HG02588 (cell line): ENCODE measurements around the gene ERBB4.

ENCODE experiments used
- ATAC-seq: cut with Tn5 transposase; IDR thresholded peaks from one replicate; pipeline ENCODE4 v1.9.1; 2021; ENCODE audit warnings: mild to moderate bottlenecking, moderate library complexity; ENCODE audit not compliant: unreplicated experiment

ERBB4 gene

DNA sequence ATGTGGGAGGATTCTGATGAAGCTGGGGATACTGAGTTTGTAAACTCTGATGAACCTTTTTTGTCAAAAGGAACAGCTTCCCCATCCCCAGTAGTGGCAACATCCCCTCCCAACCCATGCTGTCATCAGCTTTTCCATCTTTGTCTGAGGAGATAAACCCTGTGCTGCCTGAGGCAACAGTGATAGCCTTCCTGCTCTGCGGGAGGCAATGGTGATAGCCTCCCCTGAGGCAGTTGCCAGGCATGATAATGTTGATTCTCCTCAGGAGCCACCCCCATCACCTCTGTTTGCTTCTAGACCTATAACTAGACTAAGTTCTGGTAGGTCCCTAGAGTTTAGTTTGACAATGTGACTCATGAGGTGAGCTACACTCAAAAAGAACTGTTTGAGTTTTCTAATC, 97.5 kb downstream of the ERBB4 start:
- ATAC-seq: no peak

DNA sequence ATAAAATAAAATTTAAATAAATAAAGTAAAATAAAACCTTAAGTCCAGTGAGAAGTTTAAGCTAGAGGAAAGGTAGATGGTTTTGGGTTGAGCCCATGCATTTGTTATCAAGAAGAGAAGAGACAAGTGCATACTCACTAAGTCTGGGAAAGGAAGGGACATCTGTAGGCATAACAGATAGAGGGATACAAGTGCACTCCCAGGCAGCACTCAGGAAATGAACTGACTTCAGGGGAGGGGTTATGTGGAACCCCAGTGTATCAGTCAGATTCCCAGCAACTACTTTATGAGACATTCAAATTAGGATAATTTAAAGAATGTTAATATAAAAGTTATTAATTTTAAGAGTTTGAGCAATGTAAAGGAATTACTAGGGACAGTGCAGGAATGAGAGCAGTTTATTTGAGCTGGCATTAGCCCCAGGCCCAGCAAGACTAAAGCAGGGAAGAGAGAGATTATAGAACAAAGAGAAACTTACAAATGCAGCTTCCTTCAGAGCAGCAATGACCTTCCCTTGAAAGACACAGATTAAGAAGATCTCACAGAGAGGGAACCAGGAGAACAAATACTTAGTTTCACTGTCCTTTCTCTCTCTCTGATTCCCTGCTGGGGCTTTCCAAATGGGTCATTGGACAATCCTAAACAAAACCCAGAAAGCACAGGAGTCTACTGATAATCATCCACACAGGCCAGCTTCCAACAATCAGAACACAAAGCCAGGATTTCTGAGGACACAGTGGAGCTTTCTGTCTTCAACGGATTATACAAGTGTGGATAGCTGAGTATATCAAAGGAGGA, 109.7 kb downstream of the ERBB4 start:
- ATAC-seq: no peak

DNA sequence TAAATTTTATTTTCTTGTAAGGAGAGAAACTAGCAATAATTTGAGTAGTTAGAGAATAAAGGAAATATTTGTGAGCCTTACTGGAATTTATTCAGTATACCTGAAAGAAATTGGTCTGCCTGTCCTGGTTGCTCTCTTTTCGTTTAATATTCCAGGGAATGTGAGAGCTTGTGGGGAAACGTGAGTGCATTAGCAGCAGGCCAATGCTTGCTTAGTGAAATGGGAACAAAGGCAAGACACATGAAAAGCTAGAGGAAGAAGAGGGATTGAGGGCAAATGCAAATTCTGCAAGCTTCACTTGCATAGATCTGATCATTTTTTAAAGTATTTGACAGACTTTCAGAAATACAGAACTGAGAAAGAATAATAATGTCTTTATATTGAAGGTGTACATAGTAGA, 111.0 kb downstream of the ERBB4 start:
- no peak for ATAC-seq

DNA sequence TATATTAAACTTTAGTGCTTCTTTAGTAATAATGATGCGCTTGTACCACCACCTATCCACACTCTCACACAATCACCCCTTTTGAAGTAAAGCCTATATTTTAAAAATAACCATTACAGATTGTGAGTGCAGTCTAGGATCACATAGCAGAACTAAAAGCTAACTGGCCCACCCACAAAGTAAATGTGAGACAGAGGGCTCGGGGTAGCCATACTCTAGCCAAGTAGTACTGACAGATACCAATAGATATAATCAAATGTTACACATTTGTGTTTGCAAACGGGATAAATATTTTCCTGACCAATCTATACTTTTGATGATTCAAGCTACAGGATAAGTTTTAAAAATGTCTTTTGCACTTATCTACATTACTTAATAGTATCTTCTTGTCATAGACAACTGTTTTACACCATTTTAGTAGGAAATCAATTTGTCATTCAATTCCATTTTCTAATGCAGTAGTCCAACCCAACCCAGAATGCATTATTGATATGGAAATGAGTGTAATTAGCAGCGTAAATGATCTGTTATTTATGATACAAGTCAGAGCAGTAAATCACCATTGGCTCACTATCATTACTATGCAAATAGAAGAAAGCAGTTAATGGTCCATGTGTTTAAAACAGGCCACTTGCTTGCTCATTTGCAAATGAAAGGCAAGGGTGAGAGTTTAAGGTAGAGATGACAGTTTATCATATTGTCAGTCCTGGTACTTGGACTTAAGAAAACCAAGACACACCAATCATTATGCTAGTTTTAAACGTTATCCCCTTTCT, 111.8 kb downstream of the ERBB4 start:
- ATAC-seq: no peak

DNA sequence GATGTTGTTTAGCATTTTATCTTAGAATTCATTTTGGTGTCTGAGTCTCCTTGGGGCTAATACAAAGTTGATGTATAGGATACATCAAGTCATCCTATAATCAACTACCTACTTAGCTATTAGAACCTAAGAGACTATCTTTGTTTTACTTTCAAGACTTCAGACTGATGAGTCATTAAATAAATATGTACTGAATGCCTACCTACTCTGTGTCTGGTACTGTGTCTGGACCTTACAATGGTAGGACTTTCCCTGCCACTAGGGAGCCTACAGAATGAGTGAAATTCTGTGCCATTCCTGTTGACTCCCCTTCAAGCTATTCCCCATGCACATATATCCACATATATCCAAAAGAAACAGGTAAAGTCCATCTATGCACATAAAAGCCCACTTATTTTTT, 114.5 kb downstream of the ERBB4 start:
- ATAC-seq: no peak

DNA sequence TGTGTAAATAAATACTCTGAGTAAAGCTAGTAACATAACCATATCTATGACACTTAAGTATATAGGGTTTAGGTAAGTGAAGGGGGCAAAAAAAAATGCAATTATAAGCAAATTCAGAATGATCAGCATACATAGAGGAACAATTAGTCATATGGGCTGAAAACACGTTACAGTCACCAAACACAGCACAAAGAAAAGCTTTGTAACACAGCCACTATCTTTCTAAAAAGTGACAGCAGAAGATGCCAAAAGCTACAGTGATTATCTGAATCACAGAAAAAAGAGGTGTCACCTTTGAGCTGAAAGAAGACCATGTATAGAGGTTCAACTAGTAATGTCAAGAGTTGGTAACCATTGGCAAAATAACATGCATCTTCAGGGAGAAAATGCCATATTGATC, 115.5 kb downstream of the ERBB4 start:
- no peak for ATAC-seq

DNA sequence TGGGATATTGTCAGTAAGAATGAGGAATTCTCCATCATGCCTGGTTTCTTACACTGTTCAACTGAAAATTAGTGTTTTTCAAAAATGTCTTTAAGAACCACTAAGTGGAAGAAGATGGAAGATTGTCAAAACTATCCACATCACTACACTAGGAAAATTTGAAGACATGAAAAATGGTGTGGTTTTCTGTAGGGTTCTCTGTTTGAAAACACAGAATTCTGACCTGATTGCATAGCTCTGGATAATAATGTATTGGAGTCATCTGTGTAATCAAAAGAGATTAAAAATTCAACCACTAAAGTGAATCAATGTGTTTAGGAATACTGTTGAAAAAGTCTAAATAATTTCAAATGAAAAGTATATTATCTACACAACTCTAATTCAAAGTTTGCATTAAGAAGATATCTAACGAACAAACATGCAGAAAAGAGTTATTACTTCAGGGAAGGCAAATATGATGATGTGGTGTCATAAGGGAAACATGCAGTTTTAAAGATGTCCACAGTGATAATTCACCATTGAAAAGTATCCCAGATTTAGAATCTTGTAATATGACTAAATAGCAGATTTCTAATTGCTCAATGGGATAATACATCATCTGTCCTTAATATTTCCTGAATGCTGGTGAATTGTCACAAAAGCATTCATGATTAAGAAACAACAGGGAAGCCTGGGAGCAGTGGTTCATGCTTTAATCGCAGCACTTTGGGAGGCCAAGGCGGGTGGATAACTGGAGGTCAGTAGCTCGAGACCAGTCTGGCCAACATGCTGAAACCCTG, 116.9 kb downstream of the ERBB4 start:
- no peak for ATAC-seq

DNA sequence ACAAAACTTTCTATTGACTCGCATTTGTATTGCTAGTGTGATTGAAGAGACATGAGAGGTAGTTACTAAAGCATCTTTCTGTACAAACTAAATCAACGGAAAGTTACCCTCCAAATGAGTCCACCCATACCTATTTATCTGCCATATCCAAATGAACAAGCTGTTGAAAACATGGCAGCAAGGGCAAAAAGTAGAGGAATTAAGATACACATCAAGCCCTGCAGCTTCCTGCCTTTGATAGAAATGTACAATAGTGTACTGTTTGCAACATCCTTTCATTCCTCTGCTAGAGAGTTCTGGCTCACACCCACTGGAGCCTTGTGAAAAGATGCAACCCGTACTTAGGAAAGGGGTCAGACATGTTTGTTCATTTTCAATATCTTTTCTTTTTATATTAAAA, 122.5 kb downstream of the ERBB4 start:
- ATAC-seq: no peak

DNA sequence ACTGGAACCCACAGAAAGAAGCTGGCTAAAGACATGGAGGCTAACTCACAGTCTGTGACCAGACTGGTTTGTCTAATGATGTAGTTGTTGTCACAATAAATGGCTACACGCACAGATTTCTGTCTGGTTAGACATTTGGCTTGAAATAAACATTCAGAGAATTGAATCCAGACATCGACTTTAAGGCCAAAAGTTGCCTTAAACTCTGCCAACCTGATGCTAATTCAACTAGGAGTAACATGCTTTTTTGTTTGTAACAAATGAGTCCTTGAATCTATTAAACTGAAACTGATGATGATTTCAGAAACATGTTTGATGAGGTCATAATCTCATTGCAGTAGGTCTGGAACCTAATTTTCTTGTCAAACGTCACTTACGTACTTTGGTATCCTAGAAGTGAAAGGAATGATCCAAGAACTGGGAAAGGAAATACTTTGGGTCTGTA, 123.8 kb downstream of the ERBB4 start:
- ATAC-seq: no peak

DNA sequence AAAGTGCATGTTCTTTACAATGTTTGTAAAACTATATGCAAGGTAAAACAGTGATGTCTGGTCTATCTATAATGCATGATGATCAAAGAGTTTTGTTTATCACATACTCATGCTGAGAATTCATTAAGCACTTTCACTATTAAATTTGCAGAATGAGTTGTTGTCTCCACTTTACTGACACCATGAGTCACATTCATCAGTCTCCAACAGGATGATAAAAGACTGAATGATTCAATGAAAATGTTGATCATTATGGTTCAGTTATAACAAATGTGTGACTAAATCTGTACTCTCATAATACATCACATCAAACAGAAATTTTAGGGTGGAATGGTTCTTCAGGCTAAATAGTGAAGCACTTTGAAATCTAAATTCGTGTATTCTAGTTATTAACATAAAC, 129.0 kb downstream of the ERBB4 start:
- ATAC-seq: no peak

DNA sequence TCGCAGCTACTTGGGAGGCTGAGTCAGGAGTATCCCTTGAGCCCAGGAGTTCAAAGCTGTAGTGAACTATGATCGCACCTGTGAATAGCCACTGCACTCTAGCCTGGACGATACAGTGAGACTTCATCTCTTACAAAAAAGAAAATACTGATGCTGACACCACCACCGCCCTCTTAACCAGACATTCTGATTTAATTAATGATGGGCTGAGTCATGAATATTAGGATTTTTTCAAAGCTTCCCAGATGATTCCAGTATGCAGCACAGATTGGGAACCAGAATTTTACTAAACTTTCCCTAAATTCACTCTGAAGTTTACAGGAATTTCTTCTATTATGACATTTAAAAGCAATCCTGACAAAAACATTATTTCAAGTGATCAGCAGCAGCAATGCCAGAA, 130.1 kb downstream of the ERBB4 start:
- no peak for ATAC-seq

DNA sequence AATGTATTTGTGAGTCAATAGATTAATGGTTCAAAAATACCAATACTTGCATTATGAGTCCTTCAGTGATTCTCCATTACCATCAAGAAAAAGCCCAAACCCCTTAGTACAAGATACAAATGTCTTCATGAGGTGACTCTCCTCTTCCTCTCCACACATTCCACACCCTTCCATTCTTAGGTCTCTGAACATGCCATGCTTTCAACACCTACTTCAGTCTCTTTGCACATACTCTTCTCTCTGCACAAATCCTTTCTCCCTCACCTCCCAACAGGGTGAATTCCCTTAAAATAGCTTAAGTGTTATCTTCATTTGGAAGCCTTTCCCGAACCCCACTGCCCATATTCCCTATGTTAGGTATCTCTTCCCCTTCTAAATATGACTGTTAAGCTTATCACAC, 131.9 kb downstream of the ERBB4 start:
- no peak for ATAC-seq

DNA sequence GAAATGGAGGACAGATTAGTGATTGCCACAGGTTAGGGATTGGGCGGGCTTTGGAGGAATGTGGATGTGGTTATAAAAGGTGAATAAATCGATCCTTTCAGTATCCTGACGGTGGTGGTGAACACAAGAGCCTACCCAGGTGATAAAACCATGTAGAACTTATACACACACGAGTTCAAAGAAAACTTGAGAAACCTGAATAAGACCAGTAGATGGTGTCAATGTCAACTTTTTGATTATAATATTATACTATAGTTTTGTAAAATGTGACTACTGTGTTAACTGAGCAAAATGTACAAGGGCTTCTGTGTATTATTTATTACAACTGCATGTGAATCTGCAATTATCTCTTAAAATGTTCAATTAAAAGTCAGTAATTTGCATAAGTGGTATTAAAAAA, 136.3 kb downstream of the ERBB4 start:
- no peak for ATAC-seq

DNA sequence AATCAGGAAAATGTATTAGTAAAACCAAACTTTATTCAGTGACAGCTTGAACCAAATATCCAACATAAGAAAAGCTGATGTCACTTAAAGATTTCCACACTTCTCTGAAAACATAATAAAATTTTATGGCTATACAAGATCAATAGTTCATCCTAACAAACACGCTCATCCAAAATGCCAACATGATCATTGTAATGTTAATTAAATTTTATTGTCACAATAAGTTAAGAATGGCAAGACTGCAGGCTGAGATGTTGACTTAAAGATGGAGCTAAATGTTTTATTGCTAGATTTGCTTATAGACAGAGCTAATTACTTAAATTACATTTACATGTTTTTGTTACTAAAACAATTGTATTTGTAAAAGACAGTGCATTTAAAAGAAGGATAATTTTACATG, 140.3 kb downstream of the ERBB4 start:
- ATAC-seq: no peak

DNA sequence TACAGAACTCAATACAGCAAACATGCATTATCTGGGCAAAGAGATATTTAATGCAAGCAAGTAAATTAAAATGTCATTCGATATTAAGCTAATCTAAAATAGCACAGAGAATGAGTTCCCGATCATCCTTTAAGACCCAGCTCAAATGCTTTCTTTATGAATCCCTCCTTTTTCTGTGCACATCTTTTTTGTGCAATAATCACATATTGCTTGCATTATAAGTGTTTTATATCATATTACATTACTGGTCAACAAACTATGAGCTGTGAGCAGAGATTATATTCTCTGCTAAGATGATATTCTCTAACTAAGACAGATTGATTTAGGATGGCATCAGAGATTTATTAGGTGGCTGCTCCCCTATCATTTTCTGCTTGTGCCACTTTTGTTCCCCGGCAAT, 146.1 kb downstream of the ERBB4 start:
- ATAC-seq: no peak

DNA sequence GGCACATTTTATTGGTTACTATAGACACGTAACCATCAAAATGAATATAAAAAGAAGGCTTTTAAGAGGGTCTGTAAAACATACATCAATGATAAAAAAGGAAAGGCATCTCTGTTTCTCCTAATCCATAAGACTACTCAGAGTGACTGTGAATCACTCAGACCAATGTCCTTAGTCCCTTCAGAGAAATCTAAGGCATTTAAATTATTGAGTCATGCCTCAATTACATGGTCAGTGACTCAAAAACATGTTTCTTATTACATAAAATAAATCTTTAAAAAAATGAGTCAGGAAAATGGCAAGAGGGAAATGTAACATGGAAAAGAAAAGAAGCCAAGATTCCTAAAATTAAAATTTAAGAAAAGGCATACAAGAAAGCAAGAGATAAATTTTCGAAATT, 146.6 kb downstream of the ERBB4 start:
- no peak for ATAC-seq

DNA sequence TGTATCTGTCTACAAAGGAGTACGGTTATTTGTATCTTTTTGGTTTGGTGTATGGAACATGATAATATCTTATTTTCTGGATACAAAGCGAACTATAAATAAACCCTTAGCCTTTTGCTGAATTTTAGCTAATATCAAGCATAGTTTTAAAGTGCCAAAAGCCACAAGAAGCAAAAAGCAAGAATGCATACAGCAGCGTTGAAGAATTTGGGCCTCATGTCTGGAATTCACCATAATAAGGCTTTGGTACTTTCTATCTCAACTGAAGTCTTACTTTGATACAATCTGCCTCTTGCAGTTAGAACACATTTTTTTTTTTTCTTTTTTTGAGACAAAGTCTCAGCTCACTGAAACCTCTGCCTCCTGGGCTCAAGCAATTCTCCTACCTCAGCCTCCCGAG, 151.5 kb downstream of the ERBB4 start:
- no peak for ATAC-seq

DNA sequence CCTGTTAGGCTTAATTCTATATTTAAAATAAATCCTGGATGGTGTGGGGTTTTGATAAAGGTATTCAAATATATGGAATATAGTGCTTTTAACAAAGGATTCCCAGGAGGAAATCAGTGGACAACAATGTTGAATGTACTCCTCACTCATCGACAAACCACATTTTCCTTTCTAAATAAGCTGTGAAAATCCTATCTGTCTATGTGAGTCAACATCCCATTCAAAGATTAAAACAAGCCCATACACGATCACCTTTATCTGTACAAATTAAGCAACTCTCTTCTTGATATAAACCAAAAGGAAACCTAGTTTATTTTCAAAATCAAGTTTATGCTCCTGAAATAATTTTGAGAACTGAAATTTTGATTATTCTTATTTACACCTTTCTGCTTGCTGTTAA, 153.4 kb downstream of the ERBB4 start:
- ATAC-seq: no peak

DNA sequence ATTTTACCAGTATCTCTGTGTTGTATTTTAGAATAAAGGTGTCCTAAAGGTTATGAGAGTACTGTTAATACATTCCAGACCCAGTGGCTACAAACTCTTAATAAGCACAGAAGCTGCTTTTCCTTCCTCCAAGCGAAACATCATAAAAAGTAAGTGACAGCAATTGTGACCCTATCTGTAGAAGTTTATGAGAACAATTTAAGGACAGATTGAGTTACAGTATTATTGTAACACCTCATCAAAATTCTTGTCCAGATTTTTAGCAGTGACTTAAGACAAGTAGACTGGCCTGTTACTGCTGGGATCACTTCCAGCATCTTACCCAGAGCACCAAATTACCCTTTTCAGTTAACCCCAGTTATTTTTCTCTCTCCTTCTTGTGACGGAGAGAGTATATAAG, 154.6 kb downstream of the ERBB4 start:
- no peak for ATAC-seq

DNA sequence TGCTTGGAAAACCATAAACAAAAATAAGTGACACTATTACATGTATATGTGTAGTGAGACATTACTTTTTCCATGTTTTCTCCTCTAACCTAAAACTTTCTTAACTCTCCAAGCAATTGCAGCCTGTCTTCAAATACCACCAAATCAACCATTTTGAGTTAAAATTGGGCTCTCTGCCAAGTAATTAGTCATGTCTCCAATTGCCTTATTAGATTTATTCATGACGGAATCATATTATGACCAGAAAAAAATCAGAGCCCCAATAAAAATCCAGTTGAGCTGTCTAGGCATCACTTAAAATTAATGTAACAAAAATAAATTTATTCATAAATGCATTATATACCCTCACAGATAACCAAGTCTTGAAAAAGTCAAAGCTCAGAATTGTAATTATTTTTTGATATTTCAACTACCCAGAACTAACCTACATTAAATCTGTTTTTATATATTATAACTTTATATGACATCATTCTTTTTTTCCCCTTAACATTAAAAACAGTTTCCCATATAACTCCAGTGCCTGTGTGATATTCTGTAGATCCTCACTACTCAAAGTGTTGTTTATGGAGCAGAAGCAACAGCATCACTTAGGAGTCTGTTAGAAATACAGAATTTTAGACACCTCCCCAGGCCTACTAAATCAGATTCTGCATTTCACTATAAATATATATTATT, 157.0 kb downstream of the ERBB4 start:
- ATAC-seq: no peak

DNA sequence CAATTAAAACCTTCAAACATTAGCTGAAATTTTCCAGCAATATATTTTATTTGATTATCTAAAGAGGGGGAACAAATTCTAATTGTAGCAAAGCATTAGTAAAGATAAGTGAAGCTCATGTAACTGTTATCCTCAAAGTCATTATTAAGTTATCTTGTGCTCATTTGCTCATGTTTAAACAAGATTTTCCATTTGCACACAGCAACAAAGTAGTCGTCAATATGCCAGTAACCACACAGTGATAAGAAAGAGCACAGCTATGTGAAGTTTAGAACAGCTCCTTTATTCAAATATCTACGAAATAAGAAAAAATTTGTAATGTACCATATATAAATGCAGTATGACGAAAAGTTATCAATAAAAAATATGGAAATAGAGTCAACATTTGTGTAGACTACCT, 159.5 kb downstream of the ERBB4 start:
- no peak for ATAC-seq
